Breast epithelium (tissue), 4 donors: ENCODE measurements around the gene RAB44. TPM values are rescaled to one million over a fixed set of nuclear protein-coding genes. Genes with fewer than 3 reads are reported as not detected.
A peak's percentile ranks its signal among the peaks of the same experiment; 100 is the strongest.

Experiments used
- DNase-seq, 2 donors: peaks; one replicate each; pipeline ENCODE4 v3.0.0-alpha.2; 2019; ENCODE audit warnings: low spot score in 2 of 2
- H3K27ac ChIP-seq, 2 donors: fragments of 200-600 bp; sonication (generic) in 1 of 2; one replicate each; pipeline ENCODE4 v1.5.1; 2016 to 2019; ENCODE audit warnings: mild to moderate bottlenecking in 1 of 2
- H3K27me3 ChIP-seq, 2 donors: fragments of 200-600 bp; sonication (generic) in 1 of 2; one replicate each; pipeline versions ENCODE4 v1.5.1 to v1.6.0; 2017 to 2019; ENCODE audit warnings: control low read depth in 1 of 2, mild to moderate bottlenecking in 1 of 2
- H3K36me3 ChIP-seq: fragments of 200-600 bp; one replicate; pipeline ENCODE4 v1.5.1; 2019
- H3K4me1 ChIP-seq, 2 donors: fragments of 200-600 bp; sonication (generic); one replicate each; pipeline ENCODE4 v1.5.1; 2016 to 2019; ENCODE audit warnings: control low read depth in 1 of 2
- H3K4me3 ChIP-seq, 3 donors: fragments of 200-600 bp; sonication (generic); 1 replicate in 2 of 3; 2 replicates in 1 of 3; pipeline ENCODE4 v1.5.1; 2016 to 2019; ENCODE audit warnings: mild to moderate bottlenecking in 3 of 3, moderate library complexity in 2 of 3
- H3K9me3 ChIP-seq, 2 donors: fragments of 200-600 bp; sonication (generic) in 1 of 2; one replicate each; pipeline ENCODE4 v1.5.1; 2016 to 2019; ENCODE audit warnings: control low read depth in 1 of 2
- CTCF ChIP-seq, 3 donors: fragments of 450-650 bp; IDR thresholded peaks; one replicate each; pipeline ENCODE4 v1.5.1; 2016 to 2017; ENCODE audit warnings: antibody characterized with exemption in 3 of 3, mild to moderate bottlenecking in 3 of 3, moderate library complexity in 3 of 3
- POLR2A ChIP-seq: fragments of 450-650 bp; IDR thresholded peaks from one replicate; pipeline ENCODE4 v1.6.1; 2016; ENCODE audit warnings: antibody characterized with exemption, mild to moderate bottlenecking, moderate library complexity
- POLR2AphosphoS5 ChIP-seq, 3 donors: sonication (generic); formaldehyde crosslinking; IDR thresholded peaks; one replicate each; pipeline ENCODE4 v1.6.1; 2017; ENCODE audit warnings: antibody characterized with exemption in 3 of 3
- intact Hi-C: fragments of 100-400 bp; cut with DNase I; formaldehyde crosslinking; loops from one replicate; pipeline ENCODE4 v1.15.1; 2023; ENCODE audit warnings: low total_unique reads
- total RNA-seq, 3 donors: library from RNA; depleted of rRNA; stranded (reverse); fragments of >200 nt; gene quantifications; one replicate each; pipeline ENCODE4 v1.1.0, GENCODE V29; 2016

RAB44 gene
- total RNA-seq, 3 donors from 2014 or later: under 0.01 to 1.9 (median 0.29) TPM

- Histone ChIP-seq H3K27me3 (no peaks in the 10 kb centered on the region), H3K36me3 (no peaks in the 10 kb centered on the region), H3K4me3 (no peak overlapping the region), H3K9me3 (no peaks in the 10 kb centered on the region), H3K4me1 (no peaks in the 10 kb centered on the region), H3K27ac (no peak overlapping the region)
- intact Hi-C loops: no loop called here
- no peak for DNase-seq
- no peak for TF ChIP-seq POLR2AphosphoS5 (IDR thresholded peaks at IDR 0.05)
- TF ChIP-seq CTCF (IDR thresholded peaks at IDR 0.05): no peak
- TF ChIP-seq POLR2A: no peak
These were observed 28.0 kb downstream of the RAB44 start for GRCh38 chr6:36725581-36725980.

DNA sequence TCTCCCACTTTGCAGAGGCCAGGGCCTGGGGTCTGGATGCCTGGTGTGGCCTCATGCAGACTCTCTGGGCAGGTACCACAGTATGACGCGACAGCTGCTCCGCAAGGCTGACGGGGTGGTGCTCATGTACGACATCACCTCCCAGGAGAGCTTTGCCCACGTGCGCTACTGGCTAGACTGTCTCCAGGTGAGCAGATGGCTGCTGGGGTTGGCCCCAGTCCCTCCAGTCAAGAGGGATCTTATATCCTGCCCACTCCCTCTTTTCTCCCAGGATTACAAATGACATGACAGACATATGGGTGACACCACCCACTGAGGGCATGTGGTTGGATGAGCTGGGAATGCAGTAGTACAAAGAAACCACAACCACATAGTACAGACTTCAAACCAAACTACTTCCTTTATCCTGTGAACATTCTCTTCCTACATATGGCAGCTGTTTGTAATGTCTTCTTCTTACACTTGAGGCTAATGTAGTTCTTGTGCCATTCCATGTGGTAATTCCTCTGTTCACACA is 29.9 kb downstream of the RAB44 start:
- no peaks in the 10 kb centered on the region for H3K27me3 ChIP-seq
- no peaks in the 10 kb centered on the region for H3K9me3 ChIP-seq
- H3K4me3 ChIP-seq: no peak overlapping the region
- intact Hi-C loops: no loop called here
- DNase-seq: no peak
- no peak overlapping the region for H3K27ac ChIP-seq
- TF ChIP-seq CTCF (IDR thresholded peaks at IDR 0.05) (no peak), POLR2A (no peak), POLR2AphosphoS5 (IDR thresholded peaks at IDR 0.05) (no peak)
- no peaks in the 10 kb centered on the region for H3K36me3 ChIP-seq
- H3K4me1 ChIP-seq: no peaks in the 10 kb centered on the region

DNA sequence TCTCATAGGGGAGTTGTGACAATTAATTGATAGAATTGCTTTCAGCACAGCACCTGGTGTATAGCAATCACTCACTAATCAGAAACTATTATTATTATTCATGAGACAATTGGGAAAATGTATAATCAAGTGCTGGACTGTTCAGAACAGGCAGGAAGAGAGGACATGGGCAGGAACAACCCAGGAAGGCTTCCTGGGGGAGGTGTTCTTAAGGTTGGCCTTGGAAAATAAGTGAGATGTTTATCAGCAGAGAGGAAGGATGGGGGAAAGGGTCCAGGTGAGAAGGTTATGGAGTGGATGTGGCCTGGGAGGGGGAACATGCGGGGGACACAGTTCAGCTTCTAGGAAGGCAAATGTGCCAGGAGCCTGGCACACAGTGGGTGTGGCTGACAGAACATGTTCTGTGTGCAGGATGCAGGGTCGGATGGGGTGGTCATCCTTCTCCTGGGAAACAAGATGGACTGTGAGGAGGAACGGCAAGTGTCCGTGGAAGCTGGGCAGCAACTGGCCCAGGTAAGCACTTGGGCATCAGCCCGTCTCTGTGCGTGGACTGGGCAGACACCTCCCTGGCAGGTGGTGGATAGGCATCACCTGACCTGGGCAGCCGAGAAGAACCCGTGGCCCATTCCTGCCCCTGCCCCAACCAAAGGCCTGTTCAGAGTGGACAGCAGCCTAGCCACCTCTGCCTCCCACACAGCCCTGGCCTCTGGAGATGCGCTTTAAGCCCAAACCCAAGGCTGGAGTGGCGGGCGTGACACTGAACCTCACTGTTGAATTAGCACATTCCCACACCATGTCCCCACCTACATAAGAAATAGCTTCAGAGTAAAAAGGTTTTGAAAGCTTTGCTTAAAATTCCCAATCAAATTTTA is 30.9 kb downstream of the RAB44 start:
- Histone ChIP-seq H3K9me3 (no peaks in the 10 kb centered on the region), H3K27ac (peak overlapping the region in 1 of 2 donors; percentile 26), H3K27me3 (no peaks in the 10 kb centered on the region), H3K4me1 (no peaks in the 10 kb centered on the region), H3K4me3 (no peak overlapping the region), H3K36me3 (no peaks in the 10 kb centered on the region)
- no peak for TF ChIP-seq CTCF (IDR thresholded peaks at IDR 0.05)
- no peak for TF ChIP-seq POLR2A
- no peak for TF ChIP-seq POLR2AphosphoS5 (IDR thresholded peaks at IDR 0.05)
- intact Hi-C loops: no loop called here
- no peak for DNase-seq

DNA sequence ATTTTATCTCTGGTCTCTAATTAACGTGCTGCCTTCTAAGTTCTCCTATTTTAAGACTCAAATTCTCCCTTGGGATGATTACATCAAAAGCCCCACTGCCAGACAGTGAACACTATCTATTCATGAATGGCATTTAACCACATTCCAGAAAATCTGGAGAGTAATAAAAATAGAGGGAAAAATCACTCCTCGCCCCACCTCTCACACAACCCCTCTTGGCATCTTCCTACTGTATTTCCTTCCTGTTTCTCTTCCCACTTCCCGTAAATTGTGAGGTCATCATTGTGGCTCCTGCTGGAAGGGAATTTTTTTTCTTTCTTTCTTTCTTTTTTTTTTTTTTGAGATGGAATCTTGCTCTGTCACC is 31.5 kb downstream of the RAB44 start:
- H3K9me3 ChIP-seq: no peaks in the 10 kb centered on the region
- H3K27me3 ChIP-seq: no peaks in the 10 kb centered on the region
- TF ChIP-seq POLR2AphosphoS5 (IDR thresholded peaks at IDR 0.05) (no peak), CTCF (IDR thresholded peaks at IDR 0.05) (no peak), POLR2A (no peak)
- no peaks in the 10 kb centered on the region for H3K36me3 ChIP-seq
- no peaks in the 10 kb centered on the region for H3K4me1 ChIP-seq
- intact Hi-C loops: no loop called here
- DNase-seq: no peak
- peak overlapping the region in 1 of 2 donors; percentile 26 for H3K27ac ChIP-seq
- H3K4me3 ChIP-seq: no peak overlapping the region
